Smooth muscle cell (in vitro differentiated cells): ENCODE measurements around the gene FLT4. TPM values are rescaled to one million over a fixed set of nuclear protein-coding genes. Genes with fewer than 3 reads are reported as not detected.

Experiments
- DNase-seq: peaks from one replicate; lab custom pipeline; 2025; ENCODE audit not compliant: unreplicated experiment; lab: John Stamatoyannopoulos, UW
- H2AFZ ChIP-seq: fragments of 200-600 bp; sonication (generic); 2 replicates; pipeline ENCODE4 v1.6.0; 2016; ENCODE audit warnings: antibody characterized with exemption, low read depth, mild to moderate bottlenecking
- H3F3A ChIP-seq: fragments of 200-600 bp; sonication (generic); 2 replicates; pipeline ENCODE4 v1.6.0; 2017; ENCODE audit warnings: antibody characterized with exemption, low read depth
- H3K27ac ChIP-seq: fragments of 200-600 bp; sonication (generic); 2 replicates; pipeline ENCODE4 v1.5.1; 2016; ENCODE audit warnings: low read depth, mild to moderate bottlenecking
- H3K27me3 ChIP-seq: fragments of 200-600 bp; sonication (generic); 2 replicates; pipeline ENCODE4 v1.6.1; 2016; ENCODE audit warnings: low read depth, mild to moderate bottlenecking
- H3K36me3 ChIP-seq: fragments of 200-600 bp; sonication (generic); 2 replicates; pipeline ENCODE4 v1.5.1; 2016; ENCODE audit warnings: low read depth
- H3K4me1 ChIP-seq: fragments of 200-600 bp; sonication (generic); 2 replicates; pipeline ENCODE4 v1.5.1; 2016; ENCODE audit warnings: low read depth
- H3K4me2 ChIP-seq: fragments of 200-600 bp; sonication (generic); 2 replicates; pipeline ENCODE4 v1.6.0; 2016; ENCODE audit warnings: mild to moderate bottlenecking
- H3K4me3 ChIP-seq: fragments of 200-600 bp; sonication (generic); 2 replicates; pipeline ENCODE4 v1.5.1; 2016; ENCODE audit warnings: mild to moderate bottlenecking
- H3K79me2 ChIP-seq: fragments of 200-600 bp; sonication (generic); 2 replicates; pipeline ENCODE4 v1.6.0; 2016; ENCODE audit warnings: low read depth, mild to moderate bottlenecking
- H3K9ac ChIP-seq: fragments of 200-600 bp; sonication (generic); 2 replicates; pipeline ENCODE4 v1.6.0; 2016; ENCODE audit warnings: low read depth
- H3K9me3 ChIP-seq: fragments of 200-600 bp; sonication (generic); replicated peaks from 2 replicates; pipeline ENCODE4 v1.5.1; 2016; ENCODE audit warnings: low read depth
- H4K20me1 ChIP-seq: fragments of 200-600 bp; sonication (generic); 2 replicates; pipeline ENCODE4 v1.6.0; 2016; ENCODE audit warnings: low read depth
- CTCF ChIP-seq: fragments of 200-600 bp; sonication (generic); IDR thresholded peaks from 2 replicates; pipeline ENCODE4 v1.5.1; 2017; ENCODE audit warnings: borderline replicate concordance, mild to moderate bottlenecking, antibody characterized with exemption; ENCODE audit not compliant: insufficient read depth, poor library complexity, severe bottlenecking
- WGBS: methylation state at CpG from one replicate; pipeline ENCODE4 v1.1.7; 2016; ENCODE audit warnings: low lambda C conversion rate; 5-methylcytosine and 5-hydroxymethylcytosine counted together
- polyA plus RNA-seq: library from polyadenylated mRNA; unstranded; fragments of >200 nt; fragmentation: Nextera tagmentation; extraction: Ambion mirVana; gene quantifications from 2 replicates; pipeline ENCODE4 v1.2.1, GENCODE V29; 2016
- total RNA-seq: library from RNA; depleted of rRNA; stranded (reverse); fragments of >200 nt; gene quantifications from 2 replicates; pipeline ENCODE4 v1.2.3, GENCODE V29; 2014

The FLT4 gene
- total and polyA plus RNA-seq, 2 experiments from 2014 or later = not detected

GRCh38 chr5:180647465-180647864, 1.9 kb downstream of the FLT4 start:
- no peaks in the 10 kb centered on the region for H3K36me3 ChIP-seq
- H3K4me1 ChIP-seq = peaks cover 9% of the 10 kb centered on the region
- H4K20me1 ChIP-seq = no peaks in the 10 kb centered on the region
- TF ChIP-seq CTCF = no peak
- no peak overlapping the region for H3K9ac ChIP-seq
- no peaks in the 10 kb centered on the region for H3K9me3 ChIP-seq
- H3K27ac ChIP-seq = no peak overlapping the region
- WGBS = 78% methylated on average over 7 of the region's 8 CpGs
- no peak overlapping the region for H3K4me2 ChIP-seq
- no peak overlapping the region for H2AFZ ChIP-seq
- DNase-seq = no peak
- H3K27me3 ChIP-seq = peaks cover 82% of the 10 kb centered on the region
- H3K4me3 ChIP-seq = no peak overlapping the region
- no peaks in the 10 kb centered on the region for H3F3A ChIP-seq
- H3K79me2 ChIP-seq = no peaks in the 10 kb centered on the region

GRCh38 chr5:180646963-180647305, 2.5 kb downstream of the FLT4 start:
- no peaks in the 10 kb centered on the region for H4K20me1 ChIP-seq
- no peak overlapping the region for H3K4me3 ChIP-seq
- peaks cover 77% of the 10 kb centered on the region for H3K27me3 ChIP-seq
- no peak for TF ChIP-seq CTCF
- H3K27ac ChIP-seq = no peak overlapping the region
- no peaks in the 10 kb centered on the region for H3K9me3 ChIP-seq
- no peak overlapping the region for H2AFZ ChIP-seq
- no peak for DNase-seq
- H3K4me2 ChIP-seq = no peak overlapping the region
- no peak overlapping the region for H3K9ac ChIP-seq
- peaks cover 9% of the 10 kb centered on the region for H3K4me1 ChIP-seq
- no peaks in the 10 kb centered on the region for H3F3A ChIP-seq
- no peaks in the 10 kb centered on the region for H3K36me3 ChIP-seq
- WGBS = 70% methylated on average over 1 of the region's 1 CpG
- H3K79me2 ChIP-seq = no peaks in the 10 kb centered on the region

DNA sequence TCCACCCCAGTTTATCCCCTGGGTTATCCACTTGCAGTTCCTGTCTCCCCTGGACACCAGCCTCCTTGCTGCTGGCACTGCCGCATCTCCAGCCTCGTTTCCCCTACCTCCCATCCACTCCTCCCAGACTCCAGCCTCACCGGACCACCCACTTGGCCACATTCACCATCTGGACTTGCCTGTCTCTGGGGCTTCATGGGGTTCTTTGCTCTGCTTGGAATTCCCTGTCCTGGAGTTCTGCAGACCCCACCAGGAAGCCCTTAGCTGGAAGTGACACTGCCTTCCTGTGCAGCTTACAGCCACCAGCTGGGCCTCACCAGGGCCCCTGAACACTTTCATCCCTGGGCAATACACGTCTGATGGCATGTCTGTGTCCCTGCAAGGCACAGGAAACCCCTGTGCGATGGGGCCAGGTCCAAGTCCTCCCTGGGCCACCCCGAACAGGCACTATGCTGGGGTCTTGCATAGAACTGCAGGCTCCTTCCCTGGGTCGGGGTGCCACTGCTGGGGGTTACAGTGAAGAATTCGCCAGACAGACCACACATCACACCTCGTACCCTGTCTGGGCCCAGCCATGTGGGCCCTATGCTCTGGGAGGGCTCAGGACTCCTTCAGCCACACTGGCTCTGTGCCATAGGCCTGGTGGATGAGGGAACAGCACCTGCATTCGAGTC, 3.0 kb downstream of the FLT4 start:
- H3K4me3 ChIP-seq = no peak overlapping the region
- TF ChIP-seq CTCF = no peak
- H3F3A ChIP-seq = no peaks in the 10 kb centered on the region
- H3K27me3 ChIP-seq = peaks cover 72% of the 10 kb centered on the region
- no peak overlapping the region for H3K4me2 ChIP-seq
- WGBS = 87% methylated on average over 10 of the region's 10 CpGs
- no peak for DNase-seq
- H4K20me1 ChIP-seq = no peaks in the 10 kb centered on the region
- no peak overlapping the region for H3K27ac ChIP-seq
- H3K36me3 ChIP-seq = no peaks in the 10 kb centered on the region
- no peak overlapping the region for H2AFZ ChIP-seq
- H3K9me3 ChIP-seq = no peaks in the 10 kb centered on the region
- no peaks in the 10 kb centered on the region for H3K79me2 ChIP-seq
- no peak overlapping the region for H3K9ac ChIP-seq
- H3K4me1 ChIP-seq = peaks cover 9% of the 10 kb centered on the region
